HepG2 (cell line): ENCODE data around the gene SLC25A10. TPM values are rescaled to one million over a fixed set of nuclear protein-coding genes. Genes with fewer than 3 reads are reported as not detected.

Experiments
- ATF5 ChIP-seq: sonication (generic); formaldehyde crosslinking; IDR thresholded peaks from 2 replicates; pipeline ENCODE4 v1.4.0; 2020; ENCODE audit warnings: mild to moderate bottlenecking, low read depth, missing genetic modification reagents
- CC2D1A ChIP-seq: sonication (generic); formaldehyde crosslinking; IDR thresholded peaks from 2 replicates; pipeline ENCODE4 v1.8.1; 2023; ENCODE audit warnings: mild to moderate bottlenecking, missing genetic modification reagents
- FOXP1 ChIP-seq, 2 experiments: fragments of 450-650 bp in 1 of 2; IDR thresholded peaks; 2 replicates each; pipeline ENCODE4 v1.6.1; 2017 to 2018; ENCODE audit warnings: antibody characterized with exemption in 1 of 2
- HNRNPH1 ChIP-seq: fragments of 200-400 bp; formaldehyde crosslinking; optimal IDR thresholded peaks from 2 replicates; pipeline ENCODE3; 2017; ENCODE audit warnings: mild to moderate bottlenecking, low read depth, low read length
- HNRNPL ChIP-seq: fragments of 200-400 bp; formaldehyde crosslinking; IDR thresholded peaks from 2 replicates; pipeline ENCODE4 v1.6.1; 2017; ENCODE audit warnings: mild to moderate bottlenecking, low read depth, low read length
- MIER3 ChIP-seq: IDR thresholded peaks from 2 replicates; pipeline ENCODE4 v1.6.1; 2016; ENCODE audit warnings: missing compliant biosample characterization, borderline replicate concordance
- NCOA5 ChIP-seq: sonication (generic); formaldehyde crosslinking; IDR thresholded peaks from 2 replicates; pipeline ENCODE4 v1.4.0; 2020; ENCODE audit warnings: missing genetic modification reagents
- PRMT3 ChIP-seq: sonication (generic); formaldehyde crosslinking; IDR thresholded peaks from 2 replicates; pipeline ENCODE4 v1.8.1; 2022; ENCODE audit warnings: low read depth, mild to moderate bottlenecking, moderate library complexity, missing genetic modification reagents, borderline replicate concordance
- RAD21 ChIP-seq: fragments of 450-650 bp; formaldehyde crosslinking; IDR thresholded peaks from 2 replicates; pipeline ENCODE4 v1.5.0; 2020; ENCODE audit warnings: mild to moderate bottlenecking
- RFX1 ChIP-seq: fragments of 450-650 bp; IDR thresholded peaks from 2 replicates; pipeline ENCODE4 v1.6.1; 2017
- RFX3 ChIP-seq: IDR thresholded peaks from 2 replicates; pipeline ENCODE4 v1.6.1; 2016; ENCODE audit warnings: missing biosample characterization, missing genetic modification reagents
- SIX1 ChIP-seq: sonication (generic); formaldehyde crosslinking; IDR thresholded peaks from 2 replicates; pipeline ENCODE4 v1.4.0; 2020; ENCODE audit warnings: missing genetic modification reagents, borderline replicate concordance
- ZNF225 ChIP-seq: sonication (generic); formaldehyde crosslinking; IDR thresholded peaks from 2 replicates; pipeline ENCODE4 v1.4.0; 2020; ENCODE audit warnings: mild to moderate bottlenecking, missing genetic modification reagents
- ZNF34 ChIP-seq: sonication (generic); formaldehyde crosslinking; IDR thresholded peaks from 2 replicates; pipeline ENCODE4 v1.4.0; 2020; ENCODE audit warnings: mild to moderate bottlenecking, missing genetic modification reagents, borderline replicate concordance
- ZNF44 ChIP-seq: sonication (generic); formaldehyde crosslinking; IDR thresholded peaks from 2 replicates; pipeline ENCODE4 v1.5.1; 2020; ENCODE audit warnings: mild to moderate bottlenecking, missing genetic modification reagents
- ZNF446 ChIP-seq: sonication (generic); formaldehyde crosslinking; IDR thresholded peaks from 2 replicates; pipeline ENCODE4 v1.5.0; 2020; ENCODE audit warnings: mild to moderate bottlenecking, missing genetic modification reagents
- ZNF567 ChIP-seq: sonication (generic); formaldehyde crosslinking; IDR thresholded peaks from 2 replicates; pipeline ENCODE4 v1.8.1; 2023; ENCODE audit warnings: mild to moderate bottlenecking, missing genetic modification reagents, borderline replicate concordance
- ZNF570 ChIP-seq: sonication (generic); formaldehyde crosslinking; IDR thresholded peaks from 2 replicates; pipeline ENCODE4 v1.4.0; 2020; ENCODE audit warnings: mild to moderate bottlenecking, missing genetic modification reagents, borderline replicate concordance
- ZNF713 ChIP-seq: sonication (generic); formaldehyde crosslinking; IDR thresholded peaks from 2 replicates; pipeline ENCODE4 v1.4.0; 2020; ENCODE audit warnings: mild to moderate bottlenecking, missing genetic modification reagents
- ZNF772 ChIP-seq: sonication (generic); formaldehyde crosslinking; IDR thresholded peaks from 2 replicates; pipeline ENCODE4 v1.5.0; 2020; ENCODE audit warnings: mild to moderate bottlenecking, missing genetic modification reagents
- polyA plus RNA-seq, 8 experiments: library from polyadenylated mRNA; depleted of rRNA in 3 of 8; stranded (reverse) in 7 of 8; unstranded in 1 of 8; fragments of >200 nt; fragmentation: Illumina TruSeq in 4 of 8; extraction: Trizol in 4 of 8; gene quantifications; 2 replicates each; pipeline versions ENCODE4 v1.2.1 to v1.2.3, GENCODE V29; 2011 to 2016; ENCODE audit warnings: low read depth in 4 of 8, missing spikeins in 1 of 8, mixed read lengths in 1 of 8; ENCODE audit not compliant: insufficient read depth in 1 of 8
- total RNA-seq, 5 experiments: library from RNA; depleted of rRNA; stranded (reverse); fragments of >200 nt; fragmentation: Illumina TruSeq; extraction: Trizol; gene quantifications; 2 replicates each; pipeline ENCODE4 v1.2.3, GENCODE V29; 2016; ENCODE audit warnings: low read depth in 1 of 5
- TF ChIP-seq, protein P1 (sequence below): sonication (generic); formaldehyde crosslinking; IDR thresholded peaks from 2 replicates; pipeline ENCODE4 v1.4.0; 2020; ENCODE audit warnings: mild to moderate bottlenecking, missing genetic modification reagents
- TF ChIP-seq, protein P2 (sequence below), 2 experiments: sonication (generic) in 1 of 2; formaldehyde crosslinking in 1 of 2; IDR thresholded peaks; 2 replicates each; pipeline versions ENCODE4 v1.5.1 to v1.6.1; 2011 to 2020; ENCODE audit warnings: borderline replicate concordance in 1 of 2, low read depth in 1 of 2, low read length in 1 of 2, mild to moderate bottlenecking in 1 of 2, missing genetic modification reagents in 1 of 2, moderate library complexity in 1 of 2
- TF ChIP-seq, protein P3 (sequence below): sonication (generic); formaldehyde crosslinking; IDR thresholded peaks from 2 replicates; pipeline ENCODE4 v1.4.0; 2020; ENCODE audit warnings: missing genetic modification reagents

The SLC25A10 gene
- total and polyA plus RNA-seq, 2 of the 13 experiments (the other 11 are each of a cell fraction or from before 2014, with no cell fraction given) = 46.5 to 140 TPM

DNA sequence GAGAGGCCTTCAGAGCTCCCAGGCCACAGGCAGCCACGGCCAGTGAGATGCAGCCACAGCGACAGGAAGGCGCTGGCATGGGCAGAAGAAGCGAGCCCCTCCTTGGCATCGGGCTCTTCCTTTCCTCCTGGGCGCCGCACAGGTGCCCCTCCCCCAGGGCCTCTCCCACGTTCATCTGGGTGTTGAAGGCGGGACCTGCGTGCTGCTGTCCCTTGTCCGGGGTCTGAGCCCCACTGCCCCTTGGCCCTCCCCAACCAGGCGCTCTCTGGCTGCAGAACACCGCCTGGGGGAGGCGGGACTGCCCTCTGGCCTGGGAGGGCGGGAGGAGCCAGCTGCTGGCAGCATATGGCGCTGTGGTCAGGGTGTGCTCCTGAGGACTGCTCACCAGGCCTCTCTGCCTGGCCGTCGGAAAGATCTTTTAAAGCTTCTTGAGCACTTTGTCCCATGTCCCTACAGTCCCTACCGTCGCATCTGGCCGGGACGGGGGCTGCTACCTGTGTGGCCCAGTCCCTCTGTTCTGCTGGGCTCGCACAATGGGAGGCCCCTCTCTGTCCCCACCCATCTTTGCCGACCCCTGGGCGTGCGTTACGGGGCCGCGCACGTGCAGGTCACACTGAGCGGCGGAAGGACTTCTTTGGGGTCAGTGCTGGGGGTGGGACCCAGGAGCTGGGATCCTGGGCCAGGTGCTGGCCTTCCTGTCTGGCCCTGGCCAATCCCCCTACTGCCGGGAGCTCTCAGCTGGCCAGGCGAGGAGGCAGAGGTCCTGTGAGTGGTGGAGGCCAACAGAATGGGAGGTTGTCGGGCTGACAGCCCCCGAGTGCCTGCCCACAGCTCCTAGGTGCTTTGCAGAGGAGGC, 1.7 kb downstream of the SLC25A10 start (continued):
- TF ChIP-seq RFX3 (no peak), ZNF772 (CRISPR knock-in tag) (peak; percentile 88; the same call in 1 of the 2 replicates), HNRNPH1 (no peak), ZNF34 (CRISPR knock-in tag) (0 out of 2 replicates have a peak, but pooled peaks have one; percentile 84), ATF5 (0 out of 2 replicates have a peak, but pooled peaks have one; percentile 52), PRMT3 (CRISPR knock-in tag) (no peak), CC2D1A (CRISPR knock-in tag) (no peak), RFX1 (no peak), FOXP1 (IDR thresholded peaks at IDR 0.05) (no peak), FOXP1 (CRISPR knock-in tag; IDR thresholded peaks at IDR 0.05) (no peak), ZNF567 (CRISPR knock-in tag) (no peak; the same call in 1 of the 2 replicates), SIX1 (no peak), NCOA5 (no peak), MIER3 (peak; percentile 48; the same call in 1 of the 2 replicates), ZNF713 (CRISPR knock-in tag) (no peak; the same call in 1 of the 2 replicates), RAD21 (CRISPR knock-in tag) (peak; percentile 26; the same call in 1 of the 2 replicates), HNRNPL (peak; percentile 96), ZNF225 (0 out of 2 replicates have a peak, but pooled peaks have one; percentile 77), ZNF44 (CRISPR knock-in tag) (no peak), ZNF446 (CRISPR knock-in tag) (no peak), ZNF570 (CRISPR knock-in tag) (no peak)
- TF ChIP-seq, protein P1, sequence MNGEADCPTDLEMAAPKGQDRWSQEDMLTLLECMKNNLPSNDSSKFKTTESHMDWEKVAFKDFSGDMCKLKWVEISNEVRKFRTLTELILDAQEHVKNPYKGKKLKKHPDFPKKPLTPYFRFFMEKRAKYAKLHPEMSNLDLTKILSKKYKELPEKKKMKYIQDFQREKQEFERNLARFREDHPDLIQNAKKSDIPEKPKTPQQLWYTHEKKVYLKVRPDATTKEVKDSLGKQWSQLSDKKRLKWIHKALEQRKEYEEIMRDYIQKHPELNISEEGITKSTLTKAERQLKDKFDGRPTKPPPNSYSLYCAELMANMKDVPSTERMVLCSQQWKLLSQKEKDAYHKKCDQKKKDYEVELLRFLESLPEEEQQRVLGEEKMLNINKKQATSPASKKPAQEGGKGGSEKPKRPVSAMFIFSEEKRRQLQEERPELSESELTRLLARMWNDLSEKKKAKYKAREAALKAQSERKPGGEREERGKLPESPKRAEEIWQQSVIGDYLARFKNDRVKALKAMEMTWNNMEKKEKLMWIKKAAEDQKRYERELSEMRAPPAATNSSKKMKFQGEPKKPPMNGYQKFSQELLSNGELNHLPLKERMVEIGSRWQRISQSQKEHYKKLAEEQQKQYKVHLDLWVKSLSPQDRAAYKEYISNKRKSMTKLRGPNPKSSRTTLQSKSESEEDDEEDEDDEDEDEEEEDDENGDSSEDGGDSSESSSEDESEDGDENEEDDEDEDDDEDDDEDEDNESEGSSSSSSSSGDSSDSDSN (CRISPR knock-in tag) = peak; percentile 76
- TF ChIP-seq, protein P2, sequence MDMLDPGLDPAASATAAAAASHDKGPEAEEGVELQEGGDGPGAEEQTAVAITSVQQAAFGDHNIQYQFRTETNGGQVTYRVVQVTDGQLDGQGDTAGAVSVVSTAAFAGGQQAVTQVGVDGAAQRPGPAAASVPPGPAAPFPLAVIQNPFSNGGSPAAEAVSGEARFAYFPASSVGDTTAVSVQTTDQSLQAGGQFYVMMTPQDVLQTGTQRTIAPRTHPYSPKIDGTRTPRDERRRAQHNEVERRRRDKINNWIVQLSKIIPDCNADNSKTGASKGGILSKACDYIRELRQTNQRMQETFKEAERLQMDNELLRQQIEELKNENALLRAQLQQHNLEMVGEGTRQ (IDR thresholded peaks at IDR 0.05; ENCODE audit: low read depth, low read length) = no peak
- TF ChIP-seq, protein P2 (CRISPR knock-in tag; IDR thresholded peaks at IDR 0.05; ENCODE audit: borderline replicate concordance) = peak; percentile 64; the same call in 1 of the 2 replicates
- TF ChIP-seq, protein P3, sequence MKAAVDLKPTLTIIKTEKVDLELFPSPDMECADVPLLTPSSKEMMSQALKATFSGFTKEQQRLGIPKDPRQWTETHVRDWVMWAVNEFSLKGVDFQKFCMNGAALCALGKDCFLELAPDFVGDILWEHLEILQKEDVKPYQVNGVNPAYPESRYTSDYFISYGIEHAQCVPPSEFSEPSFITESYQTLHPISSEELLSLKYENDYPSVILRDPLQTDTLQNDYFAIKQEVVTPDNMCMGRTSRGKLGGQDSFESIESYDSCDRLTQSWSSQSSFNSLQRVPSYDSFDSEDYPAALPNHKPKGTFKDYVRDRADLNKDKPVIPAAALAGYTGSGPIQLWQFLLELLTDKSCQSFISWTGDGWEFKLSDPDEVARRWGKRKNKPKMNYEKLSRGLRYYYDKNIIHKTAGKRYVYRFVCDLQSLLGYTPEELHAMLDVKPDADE (CRISPR knock-in tag) = no peak
